ENCODE data around the gene DACH1. TPM values are rescaled to one million over a fixed set of nuclear protein-coding genes. Genes with fewer than 3 reads are reported as not detected.

DACH1 gene
- total RNA-seq, 1 experiment from 2014 or later: 0.29 TPM

DNA sequence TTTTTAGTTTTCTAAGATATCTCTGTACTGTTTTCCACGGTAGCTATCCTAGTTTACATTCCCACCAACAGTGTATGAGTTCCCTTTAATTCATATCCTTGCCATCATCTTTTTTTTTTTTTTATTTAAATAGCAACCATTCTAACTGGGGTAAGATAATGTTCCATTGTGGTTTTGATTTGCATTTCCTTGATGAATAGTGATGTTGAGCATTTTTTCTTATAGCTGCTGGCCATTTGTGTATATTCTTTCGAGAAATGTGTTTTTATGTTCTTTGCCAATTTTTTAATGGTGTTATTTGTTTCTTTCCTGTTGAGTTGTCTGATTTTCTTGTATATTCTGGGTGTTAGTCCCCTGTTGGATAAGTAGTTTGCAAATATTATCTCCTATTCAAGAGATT is 454.8 kb downstream of the DACH1 start:
- DNase-seq (ENCODE audit: low read depth): no peak

DNA sequence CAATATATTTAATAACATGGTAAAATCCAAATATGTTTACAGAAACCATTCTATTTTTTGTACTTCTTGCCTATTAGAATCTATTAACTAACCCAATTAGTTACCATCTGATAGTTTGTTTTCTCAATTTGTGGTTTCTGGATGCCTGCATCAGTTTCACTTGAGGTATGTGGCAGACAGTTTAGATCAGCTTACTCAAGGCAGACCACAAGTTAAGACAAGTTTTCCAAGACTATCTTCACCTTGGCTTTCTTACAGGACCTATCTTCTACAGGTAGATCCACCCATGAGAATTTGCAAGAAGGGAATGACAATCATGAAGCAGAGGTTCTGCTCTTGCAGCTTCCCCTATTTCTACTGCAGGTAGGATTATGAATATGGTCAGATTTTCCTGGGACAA is 458.6 kb downstream of the DACH1 start:
- no peak for DNase-seq (ENCODE audit: low read depth)

DNA sequence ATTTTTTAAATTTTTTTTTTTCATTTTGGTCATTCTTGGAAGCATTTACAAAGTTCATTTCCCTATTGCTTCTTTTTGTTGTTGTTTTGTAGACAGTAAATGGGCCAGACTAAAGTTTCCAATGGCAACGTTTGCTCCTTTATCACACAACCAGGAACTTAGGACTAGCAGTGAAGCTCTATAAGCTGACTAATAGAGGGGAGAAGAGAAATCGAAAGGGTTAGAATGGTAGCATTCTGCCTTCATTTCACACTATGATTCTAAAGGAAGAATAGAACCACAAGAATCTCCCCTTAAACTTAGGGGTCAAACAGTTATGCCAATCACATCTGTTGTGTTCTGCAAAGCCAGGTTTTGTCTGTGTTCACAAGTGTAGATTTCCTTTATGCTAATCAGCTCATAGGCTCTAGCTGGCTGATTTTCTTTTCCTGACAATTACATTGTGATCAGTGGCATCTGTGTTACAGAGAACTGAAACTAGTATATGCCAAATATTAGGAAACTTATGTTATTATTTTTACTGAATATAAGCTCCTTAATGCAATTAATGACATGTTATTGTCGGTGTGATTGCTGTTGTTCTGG is 467.3 kb downstream of the DACH1 start:
- peak; percentile 3 for DNase-seq (ENCODE audit: low read depth)

DNA sequence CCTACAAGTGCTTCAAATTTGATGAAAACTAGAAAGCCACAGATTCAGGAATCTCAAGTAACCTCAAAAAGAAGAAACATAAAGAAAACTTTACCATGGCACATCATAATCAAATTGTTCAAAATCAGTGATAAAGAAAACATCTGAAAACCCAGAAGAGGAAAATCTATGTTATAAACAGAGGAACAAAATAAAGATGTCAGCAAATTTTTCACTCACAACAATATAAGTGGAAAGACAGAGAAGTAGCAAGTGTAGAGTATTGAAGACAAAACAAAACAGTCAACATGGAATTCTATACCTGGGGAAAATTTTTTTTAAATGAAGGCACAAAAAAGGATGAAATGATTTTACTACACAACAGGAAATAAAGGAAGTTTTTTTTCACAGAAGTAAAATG is 470.9 kb downstream of the DACH1 start:
- DNase-seq (ENCODE audit: low read depth): no peak

DNA sequence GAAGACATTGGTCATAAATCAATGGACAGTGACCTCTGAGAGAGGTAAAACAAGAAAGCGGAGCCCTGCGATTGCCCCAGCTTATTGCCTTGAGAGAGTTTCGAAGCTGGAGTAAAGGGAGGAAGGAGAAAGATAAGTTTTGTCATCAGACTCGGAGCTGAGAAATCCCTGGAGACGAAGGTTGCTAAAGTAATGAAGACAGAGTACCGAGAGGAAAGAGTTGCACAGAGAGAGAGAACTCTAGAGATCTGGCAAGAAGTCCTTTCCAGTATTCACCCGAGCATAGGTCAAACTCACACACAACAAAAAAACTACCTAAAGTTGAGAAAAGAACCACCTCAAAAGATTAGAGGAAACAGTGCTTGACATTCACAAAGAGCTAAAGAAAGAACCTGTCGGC is 472.0 kb downstream of the DACH1 start:
- DNase-seq (ENCODE audit: low read depth): no peak

DNA sequence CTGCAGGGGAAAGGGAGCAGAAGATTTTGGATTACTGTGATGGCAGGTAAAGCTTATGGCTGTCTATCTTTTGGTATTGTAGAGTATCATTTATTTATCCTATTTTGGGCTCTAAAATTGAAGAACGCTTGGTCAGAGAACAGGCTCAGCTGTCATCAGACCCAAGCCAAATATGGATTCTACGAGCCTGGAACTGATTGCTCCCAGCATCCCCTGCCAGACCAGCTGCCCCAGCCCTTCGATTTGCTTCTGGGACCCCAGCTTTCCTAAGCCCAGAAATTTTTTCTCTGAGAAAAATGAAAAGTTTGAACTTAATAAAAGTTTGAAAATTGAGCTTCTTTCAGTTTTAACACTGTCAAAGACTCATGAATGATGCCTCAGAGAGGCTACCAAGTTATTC is 472.8 kb downstream of the DACH1 start:
- DNase-seq (ENCODE audit: low read depth): no peak
